HCT116 (cell line): Measurements from ENCODE around the gene TNIK. TPM values are rescaled to one million over a fixed set of nuclear protein-coding genes. Genes with fewer than 3 reads are reported as not detected.

ENCODE experiments used
- ATAC-seq: fragments of 200-7000 bp; cut with Tn5 transposase; 2 replicates; pipeline ENCODE4 v1.9.1; 2020; ENCODE audit warnings: mild to moderate bottlenecking, moderate library complexity
- BruUV-seq: library from RNA; stranded (reverse); fragments of 400-500 nt; replicated peaks from 2 replicates; lab custom pipeline; 2021; lab: Mats Ljungman, UMichigan
- CTCF ChIA-PET: fragments of 300-600 bp; sonication (Branson Sonifier 250); formaldehyde crosslinking; loops from one replicate; lab custom pipeline; 2021; ENCODE audit warnings: antibody characterized with exemption; lab: Charles Lee
- POLR2A ChIA-PET: fragments of 300-600, 350-600 bp; sonication (Branson Sonifier 250); formaldehyde crosslinking; loops from one replicate; lab custom pipeline; 2021; ENCODE audit warnings: antibody characterized with exemption; lab: Charles Lee
- RAD21 ChIA-PET, 2 experiments: fragments of 300-600 bp; sonication (Branson Sonifier 250); formaldehyde crosslinking; loops; one replicate each; lab custom pipeline; 2023; ENCODE audit warnings: low total read pairs in 2 of 2; ENCODE audit not compliant: uncharacterized antibody in 2 of 2, unreplicated experiment in 2 of 2, low non-redundant PET in 1 of 2; lab: Charles Lee
- DNase-seq: peaks from one replicate; pipeline ENCODE4 v3.0.0-alpha.2; 2010; ENCODE audit warnings: low read depth, low spot score
- H2AFZ ChIP-seq: fragments of 200-600 bp; shearing (Covaris generic), sonication (generic); 2 replicates; pipeline ENCODE4 v1.6.1; 2017; ENCODE audit warnings: low read depth, mixed run types, mixed read lengths, antibody characterized with exemption, low read length; ENCODE audit not compliant: poor library complexity, severe bottlenecking
- H3K27ac ChIP-seq: 2 replicates; pipeline ENCODE4 v1.5.1; 2012; ENCODE audit warnings: low read depth, low read length
- H3K27me3 ChIP-seq: fragments of 200-600 bp; sonication (generic); 2 replicates; pipeline ENCODE4 v1.6.1; 2016; ENCODE audit warnings: mixed run types, low read length, mixed read lengths; ENCODE audit not compliant: insufficient read depth
- H3K36me3 ChIP-seq, 2 experiments: fragments of 200-500 bp in 1 of 2; fragments of 200-600 bp in 1 of 2; sonication (Bioruptor generic) in 1 of 2; sonication (generic) in 1 of 2; 2 replicates each; pipeline versions ENCODE4 v1.5.1 to v1.6.1; 2014 to 2016; ENCODE audit warnings: low read length in 2 of 2, inconsistent platforms in 1 of 2, mixed read lengths in 1 of 2, mixed run types in 1 of 2; ENCODE audit not compliant: insufficient read depth in 2 of 2, control insufficient read depth in 1 of 2
- H3K4me1 ChIP-seq, 2 experiments: fragments of 200-600 bp in 1 of 2; sonication (generic) in 1 of 2; 2 replicates each; pipeline versions ENCODE4 v1.5.1 to v1.6.1; 2012 to 2017; ENCODE audit warnings: low read length in 2 of 2, inconsistent platforms in 1 of 2, mild to moderate bottlenecking in 1 of 2, mixed read lengths in 1 of 2, mixed run types in 1 of 2, moderate library complexity in 1 of 2; ENCODE audit not compliant: insufficient read depth in 2 of 2, control insufficient read depth in 1 of 2
- H3K4me2 ChIP-seq: fragments of 200-600 bp; sonication (generic); 2 replicates; pipeline ENCODE4 v1.6.1; 2017; ENCODE audit warnings: mixed run types, low read length, mixed read lengths
- H3K4me3 ChIP-seq, 2 experiments: fragments of 200-600 bp in 1 of 2; sonication (generic) in 1 of 2; replicated peaks in 1 of 2; 2 replicates each; pipeline ENCODE4 v1.5.1; 2011 to 2016; ENCODE audit warnings: low read length in 2 of 2, control low read depth in 1 of 2, low read depth in 1 of 2, mild to moderate bottlenecking in 1 of 2, mixed read lengths in 1 of 2, mixed run types in 1 of 2
- H3K79me2 ChIP-seq: fragments of 200-600 bp; sonication (generic); 2 replicates; pipeline ENCODE4 v1.6.1; 2017; ENCODE audit warnings: mild to moderate bottlenecking, mixed run types, low read length, moderate library complexity, mixed read lengths; ENCODE audit not compliant: insufficient read depth
- H3K9ac ChIP-seq: fragments of 200-600 bp; sonication (generic); 2 replicates; pipeline ENCODE4 v1.6.1; 2016; ENCODE audit warnings: low read length, mixed read lengths
- H3K9me2 ChIP-seq: fragments of 200-600 bp; sonication (generic), shearing (Covaris generic); 2 replicates; pipeline ENCODE4 v1.6.1; 2017; ENCODE audit warnings: mixed run types, mild to moderate bottlenecking, moderate library complexity; ENCODE audit not compliant: insufficient read depth
- H3K9me3 ChIP-seq, 2 experiments: fragments of 200-500 bp in 1 of 2; fragments of 200-600 bp in 1 of 2; sonication (Bioruptor generic) in 1 of 2; sonication (generic) in 1 of 2; 2 replicates each; pipeline ENCODE4 v1.6.1; 2014 to 2017; ENCODE audit warnings: low read length in 2 of 2, mixed read lengths in 2 of 2, inconsistent platforms in 1 of 2, low read depth in 1 of 2, mild to moderate bottlenecking in 1 of 2, mixed run types in 1 of 2, moderate library complexity in 1 of 2; ENCODE audit not compliant: control insufficient read depth in 1 of 2, insufficient read depth in 1 of 2
- H4K20me1 ChIP-seq: fragments of 200-600 bp; sonication (generic), shearing (Covaris generic); 2 replicates; pipeline ENCODE4 v1.6.1; 2017; ENCODE audit warnings: mixed run types, mild to moderate bottlenecking, moderate library complexity; ENCODE audit not compliant: insufficient read depth
- CBX3 ChIP-seq: IDR thresholded peaks from 2 replicates; pipeline ENCODE4 v1.6.1; 2012; ENCODE audit warnings: low read depth
- CEBPB ChIP-seq: IDR thresholded peaks from 2 replicates; pipeline ENCODE4 v1.6.1; 2012; ENCODE audit warnings: low read depth
- EGR1 ChIP-seq: IDR thresholded peaks from 2 replicates; pipeline ENCODE4 v1.6.1; 2012; ENCODE audit warnings: low read depth
- POLR2AphosphoS5 ChIP-seq: IDR thresholded peaks from 2 replicates; pipeline ENCODE4 v1.6.1; 2011; ENCODE audit warnings: mild to moderate bottlenecking, low read depth, low read length, moderate library complexity
- RAD21 ChIP-seq: IDR thresholded peaks from 2 replicates; pipeline ENCODE4 v1.6.1; 2012; ENCODE audit warnings: low read depth, mild to moderate bottlenecking
- SP1 ChIP-seq: IDR thresholded peaks from 2 replicates; pipeline ENCODE4 v1.6.1; 2012; ENCODE audit warnings: low read depth
- intact Hi-C: fragments of 100-400 bp; cut with micrococcal nuclease; formaldehyde crosslinking; loops from 2 replicates; pipeline ENCODE4 v1.10.0; 2022
- total RNA-seq: library from RNA; stranded (reverse); gene quantifications from one replicate; pipeline ENCODE4 v1.2.1, GENCODE V29; 2021; ENCODE audit not compliant: unreplicated experiment
- TF ChIP-seq, protein P1 (sequence below): IDR thresholded peaks from 2 replicates; pipeline ENCODE4 v1.6.1; 2011; ENCODE audit warnings: mild to moderate bottlenecking, low read length, moderate library complexity; ENCODE audit not compliant: insufficient replicate concordance; ENCODE audit errors: extremely low read depth
- TF ChIP-seq, protein P2 (sequence below): IDR thresholded peaks from 2 replicates; pipeline ENCODE4 v1.6.1; 2012; ENCODE audit warnings: low read depth

Gene TNIK
- total RNA-seq, 1 experiment from 2014 or later = 24.1 TPM

DNA sequence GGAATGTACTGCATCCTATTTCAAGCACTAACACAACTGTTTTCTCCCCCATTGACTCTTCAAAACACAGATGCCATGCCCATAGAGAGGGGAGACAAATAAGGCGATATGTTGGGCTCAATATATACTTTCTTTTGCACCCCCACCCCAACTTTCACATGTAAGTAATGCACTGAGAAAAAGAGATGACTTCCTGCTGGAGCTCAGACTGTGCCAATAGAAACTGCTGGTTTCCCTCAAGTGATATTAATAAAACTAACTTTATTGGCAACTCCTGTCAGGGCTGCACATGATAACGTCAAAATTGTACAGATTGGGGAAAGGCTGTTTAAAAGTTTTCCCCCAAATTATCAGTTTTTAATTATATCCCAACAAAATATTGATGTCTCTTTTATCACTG lies 163.0 kb downstream of the TNIK start:
- no TSS peak for BruUV-seq
- RAD21 ChIA-PET = no interaction called here
- Histone ChIP-seq H3K36me3 (no peaks in the 10 kb centered on the region), H3K9me2 (no peaks in the 10 kb centered on the region), H3K4me2 (no peak overlapping the region), H3K27ac (no peak overlapping the region), H3K9ac (no peak overlapping the region)
- CTCF ChIA-PET = no interaction called here
- POLR2A ChIA-PET = interaction anchor here (1.0 kb wide), 1 partner anchor 39 kb away, joined by 3 read pairs; no protein-coding TSS in a partner anchor
- no peak for TF ChIP-seq RAD21
- TF ChIP-seq, protein P1, sequence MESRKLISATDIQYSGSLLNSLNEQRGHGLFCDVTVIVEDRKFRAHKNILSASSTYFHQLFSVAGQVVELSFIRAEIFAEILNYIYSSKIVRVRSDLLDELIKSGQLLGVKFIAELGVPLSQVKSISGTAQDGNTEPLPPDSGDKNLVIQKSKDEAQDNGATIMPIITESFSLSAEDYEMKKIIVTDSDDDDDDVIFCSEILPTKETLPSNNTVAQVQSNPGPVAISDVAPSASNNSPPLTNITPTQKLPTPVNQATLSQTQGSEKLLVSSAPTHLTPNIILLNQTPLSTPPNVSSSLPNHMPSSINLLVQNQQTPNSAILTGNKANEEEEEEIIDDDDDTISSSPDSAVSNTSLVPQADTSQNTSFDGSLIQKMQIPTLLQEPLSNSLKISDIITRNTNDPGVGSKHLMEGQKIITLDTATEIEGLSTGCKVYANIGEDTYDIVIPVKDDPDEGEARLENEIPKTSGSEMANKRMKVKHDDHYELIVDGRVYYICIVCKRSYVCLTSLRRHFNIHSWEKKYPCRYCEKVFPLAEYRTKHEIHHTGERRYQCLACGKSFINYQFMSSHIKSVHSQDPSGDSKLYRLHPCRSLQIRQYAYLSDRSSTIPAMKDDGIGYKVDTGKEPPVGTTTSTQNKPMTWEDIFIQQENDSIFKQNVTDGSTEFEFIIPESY = no peak
- TF ChIP-seq, protein P2, sequence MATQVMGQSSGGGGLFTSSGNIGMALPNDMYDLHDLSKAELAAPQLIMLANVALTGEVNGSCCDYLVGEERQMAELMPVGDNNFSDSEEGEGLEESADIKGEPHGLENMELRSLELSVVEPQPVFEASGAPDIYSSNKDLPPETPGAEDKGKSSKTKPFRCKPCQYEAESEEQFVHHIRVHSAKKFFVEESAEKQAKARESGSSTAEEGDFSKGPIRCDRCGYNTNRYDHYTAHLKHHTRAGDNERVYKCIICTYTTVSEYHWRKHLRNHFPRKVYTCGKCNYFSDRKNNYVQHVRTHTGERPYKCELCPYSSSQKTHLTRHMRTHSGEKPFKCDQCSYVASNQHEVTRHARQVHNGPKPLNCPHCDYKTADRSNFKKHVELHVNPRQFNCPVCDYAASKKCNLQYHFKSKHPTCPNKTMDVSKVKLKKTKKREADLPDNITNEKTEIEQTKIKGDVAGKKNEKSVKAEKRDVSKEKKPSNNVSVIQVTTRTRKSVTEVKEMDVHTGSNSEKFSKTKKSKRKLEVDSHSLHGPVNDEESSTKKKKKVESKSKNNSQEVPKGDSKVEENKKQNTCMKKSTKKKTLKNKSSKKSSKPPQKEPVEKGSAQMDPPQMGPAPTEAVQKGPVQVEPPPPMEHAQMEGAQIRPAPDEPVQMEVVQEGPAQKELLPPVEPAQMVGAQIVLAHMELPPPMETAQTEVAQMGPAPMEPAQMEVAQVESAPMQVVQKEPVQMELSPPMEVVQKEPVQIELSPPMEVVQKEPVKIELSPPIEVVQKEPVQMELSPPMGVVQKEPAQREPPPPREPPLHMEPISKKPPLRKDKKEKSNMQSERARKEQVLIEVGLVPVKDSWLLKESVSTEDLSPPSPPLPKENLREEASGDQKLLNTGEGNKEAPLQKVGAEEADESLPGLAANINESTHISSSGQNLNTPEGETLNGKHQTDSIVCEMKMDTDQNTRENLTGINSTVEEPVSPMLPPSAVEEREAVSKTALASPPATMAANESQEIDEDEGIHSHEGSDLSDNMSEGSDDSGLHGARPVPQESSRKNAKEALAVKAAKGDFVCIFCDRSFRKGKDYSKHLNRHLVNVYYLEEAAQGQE = no peak
- no peak for TF ChIP-seq EGR1
- no peak for TF ChIP-seq CEBPB
- TF ChIP-seq SP1 = no peak
- no peak for TF ChIP-seq CBX3
- TF ChIP-seq POLR2AphosphoS5 = no peak
- TF ChIP-seq, all 23 proteins: peak for 0
- Histone ChIP-seq H2AFZ (no peak overlapping the region), H4K20me1 (no peaks in the 10 kb centered on the region), H3K9me3 (no peaks in the 10 kb centered on the region), H3K4me1 (peaks cover 10 to 20% of the 10 kb centered on the region in 2 experiments; a peak in 3 of 4 replicates), H3K79me2 (no peaks in the 10 kb centered on the region), H3K4me3 (no peak overlapping the region), H3K27me3 (no peaks in the 10 kb centered on the region)
- intact Hi-C loops = no loop called here
- DNase-seq (no peak), ATAC-seq (no peak)
